H1 (cell line): ENCODE data around the gene CUL1. TPM values are rescaled to one million over a fixed set of nuclear protein-coding genes. Genes with fewer than 3 reads are reported as not detected.

ENCODE experiments used
- CTCF ChIA-PET: fragments of 300-600 bp; sonication (Branson Sonifier 250); formaldehyde crosslinking; loops from one replicate; lab custom pipeline; 2021; ENCODE audit not compliant: partially characterized antibody; lab: Charles Lee
- POLR2A ChIA-PET: fragments of 300-600 bp; sonication (Branson Sonifier 250); formaldehyde crosslinking; loops from one replicate; lab custom pipeline; 2021; ENCODE audit warnings: inconsistent platforms; ENCODE audit not compliant: partially characterized antibody; lab: Charles Lee
- DNase-seq, 2 experiments: peaks; one replicate each; pipeline versions ENCODE4 v3.0.0 to v3.0.0-alpha.2; 2010 to 2022; ENCODE audit warnings: low spot score in 2 of 2, low read depth in 1 of 2, mixed read lengths in 1 of 2
- FAIRE-seq: peaks from 2 replicates; lab custom pipeline; 2011; peaks lifted over from hg19 to GRCh38; lab: Jason Lieb, UNC
- H2AFZ ChIP-seq: 2 replicates; pipeline ENCODE4 v1.8.1; 2012; ENCODE audit warnings: low read length, inconsistent platforms
- H2AK5ac ChIP-seq: 2 replicates; pipeline ENCODE4 v1.6.1; 2013; ENCODE audit warnings: low read depth, low read length
- H2BK120ac ChIP-seq: replicated peaks from 2 replicates; pipeline ENCODE3; 2013; ENCODE audit warnings: low read depth, low read length, inconsistent platforms
- H2BK12ac ChIP-seq: 2 replicates; pipeline ENCODE4 v1.6.1; 2013; ENCODE audit warnings: low read depth, low read length
- H2BK15ac ChIP-seq: 2 replicates; pipeline ENCODE4 v1.6.1; 2013; ENCODE audit warnings: low read length
- H2BK20ac ChIP-seq: 2 replicates; pipeline ENCODE4 v1.6.1; 2013; ENCODE audit warnings: low read length
- H2BK5ac ChIP-seq: 2 replicates; pipeline ENCODE4 v1.6.1; 2013; ENCODE audit warnings: low read depth, low read length
- H3K14ac ChIP-seq: 2 replicates; pipeline ENCODE4 v1.6.1; 2013; ENCODE audit warnings: inconsistent platforms; ENCODE audit not compliant: insufficient read length
- H3K18ac ChIP-seq: 2 replicates; pipeline ENCODE4 v1.6.1; 2013; ENCODE audit warnings: low read length; ENCODE audit errors: extremely low read depth
- H3K23ac ChIP-seq: 2 replicates; pipeline ENCODE4 v1.6.1; 2013; ENCODE audit warnings: inconsistent platforms; ENCODE audit not compliant: insufficient read length
- H3K23me2 ChIP-seq: 2 replicates; pipeline ENCODE4 v1.6.1; 2013; ENCODE audit warnings: low read depth, low read length
- H3K27ac ChIP-seq: 2 replicates; pipeline ENCODE4 v1.6.1; 2011; ENCODE audit warnings: low read depth, low read length, inconsistent platforms
- H3K27me3 ChIP-seq, 4 experiments: replicated peaks in 1 of 4; 1 replicate in 1 of 4; 2 replicates in 3 of 4; pipeline versions ENCODE4 v1.6.1 to v1.8.1; 2011 to 2013; ENCODE audit warnings: low read length in 3 of 4, mild to moderate bottlenecking in 3 of 4, inconsistent platforms in 2 of 4, mixed read lengths in 2 of 4, moderate library complexity in 1 of 4; ENCODE audit not compliant: control insufficient read depth in 3 of 4, insufficient read depth in 3 of 4; ENCODE audit errors: extremely low read depth in 1 of 4
- H3K36me3 ChIP-seq, 4 experiments: 2 replicates each; pipeline versions ENCODE4 v1.6.1 to v1.8.1; 2011 to 2013; ENCODE audit warnings: mild to moderate bottlenecking in 4 of 4, low read length in 3 of 4, moderate library complexity in 2 of 4, control low read depth in 1 of 4, inconsistent platforms in 1 of 4; ENCODE audit not compliant: insufficient read depth in 4 of 4, control insufficient read depth in 2 of 4
- H3K4ac ChIP-seq: replicated peaks from 2 replicates; pipeline ENCODE3; 2013; ENCODE audit warnings: low read length, low read depth, mixed read lengths, inconsistent platforms; ENCODE audit not compliant: insufficient read length
- H3K4me1 ChIP-seq, 4 experiments: replicated peaks in 1 of 4; 1 replicate in 1 of 4; 2 replicates in 3 of 4; pipeline versions ENCODE4 v1.6.1 to v1.8.1; 2011 to 2013; ENCODE audit warnings: low read length in 3 of 4, inconsistent platforms in 2 of 4, mixed read lengths in 1 of 4; ENCODE audit not compliant: insufficient read depth in 4 of 4, control insufficient read depth in 3 of 4
- H3K4me2 ChIP-seq, 2 experiments: 2 replicates each; pipeline versions ENCODE4 v1.6.1 to v1.8.1; 2011 to 2013; ENCODE audit warnings: low read depth in 2 of 2, low read length in 2 of 2, control low read depth in 1 of 2, inconsistent platforms in 1 of 2, mild to moderate bottlenecking in 1 of 2; ENCODE audit not compliant: insufficient read depth in 1 of 2
- H3K4me3 ChIP-seq, 4 experiments: fragments of 200-600, 300-600 bp in 1 of 4; sonication (generic), shearing (Covaris generic), sonication (Bioruptor Twin) in 1 of 4; 2 replicates each; pipeline versions ENCODE4 v1.5.1 to v1.8.1; 2011 to 2016; ENCODE audit warnings: low read length in 4 of 4, low read depth in 3 of 4, control low read depth in 2 of 4, inconsistent platforms in 2 of 4, mild to moderate bottlenecking in 2 of 4, mixed read lengths in 1 of 4, moderate library complexity in 1 of 4; ENCODE audit not compliant: insufficient read depth in 2 of 4; ENCODE audit errors: extremely low read depth in 1 of 4
- H3K56ac ChIP-seq: replicated peaks from 2 replicates; pipeline ENCODE3; 2013; ENCODE audit warnings: low read depth, mild to moderate bottlenecking, mixed read lengths, low read length, inconsistent platforms; ENCODE audit not compliant: insufficient read length
- H3K79me1 ChIP-seq: 2 replicates; pipeline ENCODE4 v1.6.1; 2013; ENCODE audit warnings: low read depth, low read length, control low read depth
- H3K79me2 ChIP-seq, 2 experiments: 2 replicates each; pipeline versions ENCODE4 v1.6.1 to v1.8.1; 2012 to 2013; ENCODE audit warnings: low read length in 2 of 2, mild to moderate bottlenecking in 2 of 2, inconsistent platforms in 1 of 2; ENCODE audit not compliant: insufficient read depth in 2 of 2, control insufficient read depth in 1 of 2
- H3K9ac ChIP-seq, 4 experiments: replicated peaks in 1 of 4; 1 replicate in 1 of 4; 2 replicates in 3 of 4; pipeline versions ENCODE4 v1.6.1 to v1.8.1; 2011 to 2013; ENCODE audit warnings: low read depth in 3 of 4, low read length in 3 of 4, control low read depth in 2 of 4, mild to moderate bottlenecking in 2 of 4, moderate library complexity in 2 of 4, inconsistent platforms in 1 of 4; ENCODE audit errors: extremely low read depth in 1 of 4
- H3K9me3 ChIP-seq, 2 experiments: 2 replicates each; pipeline versions ENCODE4 v1.6.1 to v1.8.1; 2012 to 2013; ENCODE audit warnings: mild to moderate bottlenecking in 2 of 2, moderate library complexity in 2 of 2, control low read depth in 1 of 2, inconsistent platforms in 1 of 2, low read depth in 1 of 2, low read length in 1 of 2, mixed read lengths in 1 of 2; ENCODE audit not compliant: insufficient read depth in 2 of 2
- H4K20me1 ChIP-seq, 2 experiments: replicated peaks in 1 of 2; 2 replicates each; pipeline versions ENCODE3 to v1.8.1; 2011 to 2013; ENCODE audit warnings: inconsistent platforms in 2 of 2, low read length in 2 of 2, mild to moderate bottlenecking in 1 of 2; ENCODE audit not compliant: insufficient read depth in 2 of 2, control insufficient read depth in 1 of 2
- H4K5ac ChIP-seq: 2 replicates; pipeline ENCODE4 v1.6.1; 2013; ENCODE audit warnings: low read length, low read depth, mixed read lengths, inconsistent platforms; ENCODE audit not compliant: insufficient read length
- H4K8ac ChIP-seq: 2 replicates; pipeline ENCODE4 v1.8.0; 2013; ENCODE audit warnings: mild to moderate bottlenecking, moderate library complexity, low read length, inconsistent platforms; ENCODE audit not compliant: insufficient read depth; ENCODE audit errors: extremely low read depth
- H4K91ac ChIP-seq: replicated peaks from 2 replicates; pipeline ENCODE3; 2013; ENCODE audit warnings: low read length, mixed read lengths, inconsistent platforms; ENCODE audit not compliant: insufficient read length
- ASH2L ChIP-seq: fragments of 200-600, 300-600 bp; sonication (generic); IDR thresholded peaks from one replicate; pipeline ENCODE4 v1.7.1; 2017; ENCODE audit warnings: low read length
- BCL11A ChIP-seq, 2 experiments: IDR thresholded peaks; one replicate each; pipeline ENCODE4 v1.6.1; 2011; ENCODE audit warnings: low read depth in 2 of 2, low read length in 2 of 2, mild to moderate bottlenecking in 2 of 2
- CBX8 ChIP-seq: fragments of 300-800, 300-1000 bp; sonication (generic); IDR thresholded peaks from 2 replicates; pipeline ENCODE4 v1.7.1; 2016; ENCODE audit warnings: low read depth, low read length, borderline replicate concordance
- CTBP2 ChIP-seq: IDR thresholded peaks from 2 replicates; pipeline ENCODE4 v1.7.0; 2011; ENCODE audit warnings: borderline replicate concordance, mild to moderate bottlenecking, moderate library complexity, mixed read lengths, low read length; ENCODE audit not compliant: insufficient read depth, insufficient read length
- EGR1 ChIP-seq: IDR thresholded peaks from 2 replicates; pipeline ENCODE4 v1.6.1; 2011; ENCODE audit warnings: low read depth, low read length, borderline replicate concordance
- FOSL1 ChIP-seq: IDR thresholded peaks from 2 replicates; pipeline ENCODE4 v1.6.1; 2011; ENCODE audit warnings: mild to moderate bottlenecking, low read depth, low read length, moderate library complexity; ENCODE audit not compliant: insufficient read depth
- GABPA ChIP-seq: IDR thresholded peaks from 2 replicates; pipeline ENCODE4 v1.6.1; 2011; ENCODE audit warnings: mild to moderate bottlenecking, low read length, moderate library complexity, borderline replicate concordance; ENCODE audit not compliant: insufficient read depth
- RXRA ChIP-seq: IDR thresholded peaks from 2 replicates; pipeline ENCODE4 v1.6.1; 2011; ENCODE audit warnings: low read depth, mild to moderate bottlenecking, low read length, moderate library complexity; ENCODE audit not compliant: insufficient read depth
- SIX5 ChIP-seq: IDR thresholded peaks from 2 replicates; pipeline ENCODE4 v1.6.1; 2011; ENCODE audit warnings: mild to moderate bottlenecking, low read depth, low read length
- SUZ12 ChIP-seq: fragments of 200-600 bp; sonication (generic); IDR thresholded peaks from 2 replicates; pipeline ENCODE4 v1.6.1; 2012; ENCODE audit warnings: mild to moderate bottlenecking, inconsistent platforms, low read length, moderate library complexity, mixed read lengths
- TCF12 ChIP-seq: IDR thresholded peaks from 2 replicates; pipeline ENCODE4 v1.6.1; 2011; ENCODE audit warnings: low read depth, mild to moderate bottlenecking, low read length
- WGBS, 2 experiments: shearing (Covaris generic) in 1 of 2; methylation state at CpG; one replicate each; pipeline versions ENCODE4 v1.1.6 to v1.1.7; 2013 to 2015; ENCODE audit warnings: low lambda C conversion rate in 2 of 2, mixed read lengths in 2 of 2, inconsistent platforms in 1 of 2, low coverage in 1 of 2, missing lambda C conversion rate in 1 of 2; ENCODE audit not compliant: insufficient replicate concordance in 2 of 2, insufficient coverage in 1 of 2, insufficient read length in 1 of 2; ENCODE audit errors: extremely low coverage in 1 of 2, missing lambda C conversion rate in 1 of 2; 5-methylcytosine and 5-hydroxymethylcytosine counted together
- polyA plus RNA-seq, 7 experiments: library from polyadenylated mRNA; depleted of rRNA in 3 of 7; stranded (reverse) in 5 of 7; unstranded in 2 of 7; fragments of >200 nt in 5 of 7; fragments of 200-250 nt in 2 of 7; gene quantifications; 1 replicate in 5 of 7; 2 replicates in 1 of 7; 4 replicates in 1 of 7; pipeline versions ENCODE4 v1.2.1 to v1.2.3, GENCODE V29; 2011 to 2013; ENCODE audit warnings: missing spikeins in 2 of 7, mixed read lengths in 2 of 7
- total RNA-seq: library from RNA; stranded (reverse); fragmentation: NEBNext Ultra II Directional; extraction: Animal tissue kit (Norgen Biotek cat#: 25700); gene quantifications from 2 replicates; pipeline ENCODE4 v1.2.1, GENCODE V29; 2021
- TF ChIP-seq, protein P1 (sequence below): IDR thresholded peaks from 2 replicates; pipeline ENCODE4 v1.6.1; 2011; ENCODE audit warnings: low read depth, mild to moderate bottlenecking, low read length; ENCODE audit not compliant: insufficient read depth

The CUL1 gene
- total and polyA plus RNA-seq, 2 of the 8 experiments (the other 6 are each of a cell fraction or from before 2014, with no cell fraction given): 33.0 to 77.3 TPM

- FAIRE-seq (no peak), DNase-seq (no peak)
- Histone ChIP-seq H3K4ac (no peak overlapping the region), H4K8ac (no peak overlapping the region; the same call in 1 of the 2 replicates), H2AFZ (no peak overlapping the region), H3K23me2 (no peaks in the 10 kb centered on the region), H3K4me3 (no peak overlapping the region), H3K79me2 (no peaks in the 10 kb centered on the region; a peak in 1 of 4 replicates), H4K5ac (no peak overlapping the region), H3K9ac (no peak overlapping the region), H3K18ac (no peak overlapping the region), H2BK20ac (no peak overlapping the region), H3K14ac (no peak overlapping the region), H3K27ac (no peak overlapping the region), H3K56ac (no peak overlapping the region), H3K79me1 (peaks cover 5% of the 10 kb centered on the region; the same call in 1 of the 2 replicates), H2BK120ac (no peak overlapping the region), H3K27me3 (no peaks in the 10 kb centered on the region), H3K9me3 (no peaks in the 10 kb centered on the region), H3K23ac (no peak overlapping the region), H3K36me3 (peaks cover 5 to 37% (median 28%) of the 10 kb centered on the region in 4 experiments; a peak in 7 of 8 replicates), H3K4me1 (no peaks in the 10 kb centered on the region; a peak in 1 of 7 replicates), H4K20me1 (peaks cover 0 to 3% of the 10 kb centered on the region in 2 experiments), H2BK5ac (no peak overlapping the region; the same call in 1 of the 2 replicates), H2AK5ac (no peak overlapping the region), H2BK12ac (no peak overlapping the region), H4K91ac (no peak overlapping the region), H3K4me2 (no peak overlapping the region), H2BK15ac (no peak overlapping the region)
- ChIA-PET POLR2A (no interaction called here), CTCF (interaction anchor here (0.7 to 2.1 kb wide), 5 partner anchors 9 to 227 kb away, joined by 3 to 6 read pairs (median 4); no protein-coding TSS in a partner anchor)
- WGBS, 2 experiments: 88% methylated on average over 44 of the region's 44 CpGs; no CpG with 5 or more reads in 1 of the 2 experiments
- TF ChIP-seq FOSL1: no peak
- TF ChIP-seq GABPA: no peak
- TF ChIP-seq CTBP2: no peak
- no peak for TF ChIP-seq SUZ12
- TF ChIP-seq RXRA: no peak
- TF ChIP-seq TCF12: no peak
- TF ChIP-seq SIX5: no peak
- TF ChIP-seq CBX8: no peak
- TF ChIP-seq EGR1: no peak
- TF ChIP-seq, protein P1, sequence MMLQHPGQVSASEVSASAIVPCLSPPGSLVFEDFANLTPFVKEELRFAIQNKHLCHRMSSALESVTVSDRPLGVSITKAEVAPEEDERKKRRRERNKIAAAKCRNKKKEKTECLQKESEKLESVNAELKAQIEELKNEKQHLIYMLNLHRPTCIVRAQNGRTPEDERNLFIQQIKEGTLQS: no peak
- no peak for TF ChIP-seq BCL11A (IDR thresholded peaks at IDR 0.05; ENCODE audit: low read depth in 2 of 2, low read length in 2 of 2)
- TF ChIP-seq ASH2L: no peak
These were observed 84.2 kb downstream of the CUL1 start for GRCh38 chr7:148782757-148783456.
